Activated CD8-positive, alpha-beta memory T cell treated with anti-CD3 and anti-CD28 coated beads, Interleukin-2, amount 50 U/mL, for 1 hour (primary cell): ENCODE data around the gene SETD9.

Source experiments
- DNase-seq: peaks from one replicate; pipeline ENCODE4 v3.0.0-alpha.2; 2020; ENCODE audit errors: extremely low read depth

The SETD9 gene

GRCh38 chr5:56909294-56910209 lies at the start of gene SETD9:
Gene SETD9 (plus strand): TSS chr5:56909596. CDS start chr5:56909646, 50 bp downstream.
- peak; percentile 70 for DNase-seq

- DNase-seq, result no peak
These were observed 47.4 kb upstream of the SETD9 start for GRCh38 chr5:56861893-56862485.

GRCh38 chr5:56862909-56863308 lies 46.5 kb upstream of the SETD9 start:
- no peak for DNase-seq

- DNase-seq, result no peak
These were observed 37.6 kb upstream of the SETD9 start for GRCh38 chr5:56871777-56872176.

GRCh38 chr5:56873056-56873455 lies 36.3 kb upstream of the SETD9 start:
- no peak for DNase-seq

GRCh38 chr5:56876327-56876726 lies 33.1 kb upstream of the SETD9 start:
- no peak for DNase-seq

- no peak for DNase-seq
These were observed 27.8 kb upstream of the SETD9 start for GRCh38 chr5:56881571-56881970.

- no peak for DNase-seq
These were observed 16.0 kb upstream of the SETD9 start for GRCh38 chr5:56893251-56893951.

GRCh38 chr5:56896763-56897162 lies 12.6 kb upstream of the SETD9 start:
- DNase-seq, result no peak

- no peak for DNase-seq
These were observed 11.2 kb upstream of the SETD9 start for GRCh38 chr5:56898213-56898612.

GRCh38 chr5:56900395-56900794 lies 9.0 kb upstream of the SETD9 start:
- DNase-seq, result no peak

- DNase-seq, result no peak
These were observed 8.4 kb upstream of the SETD9 start for GRCh38 chr5:56900858-56901578.

- DNase-seq, result no peak
These were observed 478 bp upstream of the SETD9 start for GRCh38 chr5:56908942-56909293.

- DNase-seq, result no peak
These were observed 992 bp downstream of the SETD9 start for GRCh38 chr5:56910210-56910965.

GRCh38 chr5:56913766-56914165 lies 4.4 kb downstream of the SETD9 start:
- no peak for DNase-seq

GRCh38 chr5:56914678-56915077 lies 5.3 kb downstream of the SETD9 start:
- DNase-seq, result no peak

- no peak for DNase-seq
These were observed 8.1 kb downstream of the SETD9 start for GRCh38 chr5:56917534-56917933.

- DNase-seq, result no peak
These were observed 8.7 kb downstream of the SETD9 start for GRCh38 chr5:56918054-56918453.

- DNase-seq, result no peak
These were observed 10.7 kb downstream of the SETD9 start for GRCh38 chr5:56919942-56920662.

GRCh38 chr5:56922922-56923321 lies 13.5 kb downstream of the SETD9 start:
- no peak for DNase-seq

- DNase-seq, result no peak
These were observed 24.9 kb downstream of the SETD9 start for GRCh38 chr5:56934325-56934724.
